ENCODE measurements around the gene AWAT2. TPM values are rescaled to one million over a fixed set of nuclear protein-coding genes. Genes with fewer than 3 reads are reported as not detected.

The AWAT2 gene
- polyA plus RNA-seq, 3 donors, result not detected

- DNase-seq, result no peak
Observed at GRCh38 chrX:70042399-70043371, 7.1 kb downstream of the AWAT2 start.

- no peak for DNase-seq
Observed at GRCh38 chrX:70041993-70042392, 7.7 kb downstream of the AWAT2 start.

GRCh38 chrX:70039758-70040157 is 10.0 kb downstream of the AWAT2 start:
- DNase-seq, result no peak

- no peak for DNase-seq
Observed at GRCh38 chrX:70038951-70039350, 10.8 kb downstream of the AWAT2 start.

GRCh38 chrX:70038515-70038914 is 11.2 kb downstream of the AWAT2 start:
- DNase-seq, result no peak

GRCh38 chrX:70034646-70035045 is 15.1 kb downstream of the AWAT2 start:
- no peak for DNase-seq

GRCh38 chrX:70033348-70034051 is 16.2 kb downstream of the AWAT2 start:
- DNase-seq, result no peak

GRCh38 chrX:70032792-70033191 is 16.9 kb downstream of the AWAT2 start:
- DNase-seq, result no peak

- peak; percentile 14 for DNase-seq
Observed at GRCh38 chrX:70030301-70030767, 19.4 kb downstream of the AWAT2 start.

- DNase-seq, result no peak
Observed at GRCh38 chrX:70029863-70030262, 19.9 kb downstream of the AWAT2 start.

GRCh38 chrX:70026851-70027200 is 22.9 kb downstream of the AWAT2 start:
- DNase-seq, result no peak

GRCh38 chrX:70026112-70026850 is 23.5 kb downstream of the AWAT2 start:
- DNase-seq, result no peak

- DNase-seq, result no peak
Observed at GRCh38 chrX:70025464-70025863, 24.3 kb downstream of the AWAT2 start.

GRCh38 chrX:70022616-70023015 is 27.1 kb downstream of the AWAT2 start:
- DNase-seq, result no peak

- DNase-seq, result no peak
Observed at GRCh38 chrX:70016513-70016912, 33.2 kb downstream of the AWAT2 start.

- DNase-seq, result no peak
Observed at GRCh38 chrX:70013466-70014381, 36.0 kb downstream of the AWAT2 start.

- DNase-seq, result no peak
Observed at GRCh38 chrX:70012756-70013155, 37.0 kb downstream of the AWAT2 start.

GRCh38 chrX:70009970-70010369 is 39.8 kb downstream of the AWAT2 start:
- no peak for DNase-seq

GRCh38 chrX:70009049-70009448 is 40.7 kb downstream of the AWAT2 start:
- no peak for DNase-seq

- DNase-seq, result no peak
Observed at GRCh38 chrX:70007946-70008345, 41.8 kb downstream of the AWAT2 start.

- DNase-seq, result no peak
Observed at GRCh38 chrX:70001708-70002341, 47.9 kb downstream of the AWAT2 start.

Measured in renal pelvis (tissue), 4 donors.